ENCODE results near the gene SHC3. TPM values are rescaled to one million over a fixed set of nuclear protein-coding genes. Genes with fewer than 3 reads are reported as not detected.

The SHC3 gene
- total RNA-seq, 1 experiment from 2014 or later: 1.8 TPM

DNA sequence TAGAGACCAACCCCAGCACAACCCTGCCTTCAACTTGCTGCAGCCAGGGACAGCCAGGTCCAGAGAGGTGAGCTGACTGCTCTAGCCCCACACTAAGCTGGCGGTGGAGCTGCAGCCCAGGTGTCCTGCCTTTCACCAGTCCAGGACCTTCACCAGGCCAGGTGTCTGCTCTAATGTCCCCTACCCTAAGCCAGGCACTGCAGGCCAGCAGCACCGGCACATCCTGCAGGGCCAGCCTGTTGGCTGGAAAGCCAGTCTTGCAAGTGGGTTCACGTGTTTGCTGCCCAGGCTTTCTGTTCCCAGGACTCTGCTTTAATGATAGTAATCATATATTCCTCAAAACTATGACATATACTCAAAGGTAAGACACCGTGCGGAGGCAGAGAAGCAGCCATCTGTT lies 5.5 kb downstream of the SHC3 start:
- Mint-ChIP-seq H3K27ac (no peak overlapping the region), H3K9me3 (no peaks in the 10 kb centered on the region), H3K36me3 (ENCODE audit: insufficient read depth in 1 of 3, low read depth in 3 of 3) (no peaks in the 10 kb centered on the region), H3K4me1 (peaks cover 14 to 15% of the 10 kb centered on the region in 2 experiments), H3K4me3 (no peak overlapping the region), H3K27me3 (ENCODE audit: low read depth) (peaks cover 21% of the 10 kb centered on the region)
- Histone ChIP-seq H3K4ac (ENCODE audit: low read depth, low read length) (no peak overlapping the region), H3T11ph (ENCODE audit: low read length) (no peak overlapping the region), H3K18ac (ENCODE audit: insufficient read length, low read depth, low read length) (no peak overlapping the region), H3K27ac (ENCODE audit: insufficient read length, low read depth, low read length) (no peak overlapping the region), H2BK5ac (ENCODE audit: insufficient read length, low read length) (no peak overlapping the region), H4K91ac (ENCODE audit: insufficient read length, low read depth, low read length) (no peak overlapping the region), H3K56ac (ENCODE audit: insufficient read length, low read depth, low read length) (no peak overlapping the region), H3K23me2 (ENCODE audit: insufficient read length, low read depth, low read length, poor library complexity, severe bottlenecking) (peaks cover 8% of the 10 kb centered on the region), H4K8ac (replicated peaks; ENCODE audit: insufficient read length, low read depth, low read length) (no peak overlapping the region), H4K20me1 (ENCODE audit: control insufficient read depth, insufficient read depth, insufficient read length) (no peaks in the 10 kb centered on the region), H2BK20ac (ENCODE audit: low read depth, low read length, poor library complexity, severe bottlenecking) (no peak overlapping the region), H3K14ac (ENCODE audit: insufficient read depth, low read length) (no peak overlapping the region), H3K79me1 (ENCODE audit: insufficient read depth, low read depth, low read length, poor library complexity, severe bottlenecking) (no peaks in the 10 kb centered on the region), H3K4me1 (ENCODE audit: insufficient read depth, low read length) (no peaks in the 10 kb centered on the region), H3K4me2 (ENCODE audit: insufficient read depth, insufficient read length, low read length) (no peak overlapping the region), H2BK12ac (ENCODE audit: insufficient read length, low read depth, low read length) (no peak overlapping the region), H3K27me3 (ENCODE audit: insufficient read depth, low read length) (no peaks in the 10 kb centered on the region; the same call in 1 of the 2 replicates), H3K9ac (ENCODE audit: extremely low read depth, insufficient read length, low read length) (no peak overlapping the region), H2BK120ac (ENCODE audit: low read depth, low read length, poor library complexity, severe bottlenecking) (no peak overlapping the region), H3K9me3 (ENCODE audit: control insufficient read depth, low read depth, low read length) (no peaks in the 10 kb centered on the region), H2BK15ac (ENCODE audit: low read depth, low read length) (no peak overlapping the region), H3K23ac (ENCODE audit: insufficient read length, low read depth, low read length) (no peak overlapping the region), H2AK5ac (ENCODE audit: insufficient read length, low read length) (no peak overlapping the region), H2AFZ (ENCODE audit: low read length) (no peak overlapping the region), H4K5ac (ENCODE audit: insufficient read length, low read depth, low read length) (no peak overlapping the region), H3K79me2 (ENCODE audit: insufficient read depth, low read length) (peaks cover 7% of the 10 kb centered on the region; the same call in 1 of the 2 replicates)
- TF ChIP-seq, protein P1, sequence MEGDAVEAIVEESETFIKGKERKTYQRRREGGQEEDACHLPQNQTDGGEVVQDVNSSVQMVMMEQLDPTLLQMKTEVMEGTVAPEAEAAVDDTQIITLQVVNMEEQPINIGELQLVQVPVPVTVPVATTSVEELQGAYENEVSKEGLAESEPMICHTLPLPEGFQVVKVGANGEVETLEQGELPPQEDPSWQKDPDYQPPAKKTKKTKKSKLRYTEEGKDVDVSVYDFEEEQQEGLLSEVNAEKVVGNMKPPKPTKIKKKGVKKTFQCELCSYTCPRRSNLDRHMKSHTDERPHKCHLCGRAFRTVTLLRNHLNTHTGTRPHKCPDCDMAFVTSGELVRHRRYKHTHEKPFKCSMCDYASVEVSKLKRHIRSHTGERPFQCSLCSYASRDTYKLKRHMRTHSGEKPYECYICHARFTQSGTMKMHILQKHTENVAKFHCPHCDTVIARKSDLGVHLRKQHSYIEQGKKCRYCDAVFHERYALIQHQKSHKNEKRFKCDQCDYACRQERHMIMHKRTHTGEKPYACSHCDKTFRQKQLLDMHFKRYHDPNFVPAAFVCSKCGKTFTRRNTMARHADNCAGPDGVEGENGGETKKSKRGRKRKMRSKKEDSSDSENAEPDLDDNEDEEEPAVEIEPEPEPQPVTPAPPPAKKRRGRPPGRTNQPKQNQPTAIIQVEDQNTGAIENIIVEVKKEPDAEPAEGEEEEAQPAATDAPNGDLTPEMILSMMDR (conservative IDR thresholded peaks at IDR 0.05): no peak
- WGBS (ENCODE audit: extremely low coverage, insufficient read length, low lambda C conversion rate): no CpG with 5 or more reads among the region's 5 CpGs
- no peak for DNase-seq

All from H9 (cell line).